Activated CD8-positive, alpha-beta T cell treated with anti-CD3 and anti-CD28 coated beads for 36 hours (primary cell): ENCODE measurements around the gene CSRP2. TPM values are rescaled to one million over a fixed set of nuclear protein-coding genes. Genes with fewer than 3 reads are reported as not detected.

ENCODE experiments used
- ATAC-seq: fragments of 200-7000 bp; cut with Tn5 transposase; one replicate; pipeline ENCODE4 v1.10.0; 2021; ENCODE audit warnings: mild to moderate bottlenecking, moderate library complexity
- CTCF ChIA-PET: fragments of 350-600 bp; sonication (Branson Sonifier 250); formaldehyde crosslinking; loops from one replicate; lab custom pipeline; 2021; ENCODE audit warnings: antibody characterized with exemption; lab: Charles Lee
- POLR2A ChIA-PET: fragments of 350-600 bp; sonication (Branson Sonifier 250); formaldehyde crosslinking; loops from one replicate; lab custom pipeline; 2021; ENCODE audit warnings: antibody characterized with exemption; lab: Charles Lee
- DNase-seq: peaks from one replicate; pipeline ENCODE4 v3.0.0-alpha.2; 2020
- H3K27ac Mint-ChIP-seq: one replicate; pipeline ENCODE4 v1.8.0; 2021; ENCODE audit warnings: mild to moderate bottlenecking, mixed read lengths
- H3K27me3 Mint-ChIP-seq: one replicate; pipeline ENCODE4 v1.8.0; 2021; ENCODE audit warnings: mixed read lengths
- H3K36me3 Mint-ChIP-seq: one replicate; pipeline ENCODE4 v1.8.0; 2021; ENCODE audit warnings: low read depth, mixed read lengths
- H3K4me1 Mint-ChIP-seq: one replicate; pipeline ENCODE4 v1.8.0; 2021; ENCODE audit warnings: low read depth, mixed read lengths
- H3K4me3 Mint-ChIP-seq: one replicate; pipeline ENCODE4 v1.8.0; 2021; ENCODE audit warnings: mild to moderate bottlenecking, moderate library complexity, mixed read lengths
- H3K9me3 Mint-ChIP-seq: one replicate; pipeline ENCODE4 v1.8.0; 2021; ENCODE audit warnings: mixed read lengths
- intact Hi-C: fragments of 100-400 bp; cut with micrococcal nuclease; formaldehyde crosslinking; loops from one replicate; pipeline ENCODE4 v1.10.0; 2022
- total RNA-seq, 2 experiments: library from RNA; stranded (reverse); gene quantifications; one replicate each; pipeline ENCODE4 v1.2.3, GENCODE V29; 2021
- TF ChIP-seq, protein P1 (sequence below): fragments of 200-600 bp; IDR thresholded peaks from one replicate; pipeline ENCODE4 v1.8.0; 2022; ENCODE audit warnings: antibody characterized with exemption, mild to moderate bottlenecking

CSRP2 gene
- 1 to 10 TPM; 1.2 to 1.8 TPM for total RNA-seq

DNA sequence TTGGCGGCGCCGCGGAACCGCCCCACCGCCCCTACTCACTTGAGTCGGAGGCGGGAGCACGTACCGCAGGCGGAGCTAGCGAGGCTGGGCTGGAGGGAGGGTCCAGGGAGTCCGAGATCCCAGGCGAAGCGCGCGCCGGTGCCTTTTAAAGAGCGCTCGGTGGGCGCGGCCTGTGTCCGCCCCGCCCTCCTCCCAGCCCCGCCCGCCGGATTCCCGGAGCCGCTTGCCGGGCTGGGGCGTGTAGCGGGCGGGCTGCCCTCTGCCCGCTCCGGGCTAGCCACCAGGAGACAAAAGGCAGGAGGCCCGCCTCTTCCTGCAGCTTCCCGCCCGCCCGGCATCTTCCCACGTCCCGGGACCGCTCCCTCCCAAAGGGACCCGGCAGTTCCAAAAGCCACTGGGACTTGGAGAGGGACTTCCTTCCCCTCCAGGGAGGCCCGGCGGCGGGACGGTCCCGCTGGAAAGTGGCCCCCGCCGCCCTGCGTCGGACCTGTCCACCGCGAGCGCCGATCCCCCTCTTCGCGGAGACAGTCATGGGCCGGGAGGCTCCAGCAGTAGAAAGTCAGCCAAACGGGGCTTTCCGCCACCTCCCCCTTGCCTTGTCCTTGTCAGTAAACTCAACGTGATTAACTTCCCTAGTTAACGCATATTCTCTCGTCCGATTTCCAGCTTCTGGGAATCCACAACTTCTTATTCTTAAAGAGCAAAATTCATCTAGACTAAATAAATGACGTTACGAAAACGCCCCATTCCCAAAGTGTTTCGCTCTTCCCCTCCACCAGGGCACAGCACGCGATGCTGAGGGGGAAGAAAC, at the start of gene CSRP2:
Gene CSRP2 (minus strand): TSS at position 121 of the 811 bp plus-strand sequence. CDS start 12,759 bp downstream, outside the sequence.
- intact Hi-C loops = no loop called here
- peak within 1 kb of the TSS; percentile 79 for H3K4me3 Mint-ChIP-seq
- H3K4me1 Mint-ChIP-seq = peaks cover 10% of the 10 kb centered on the region
- CTCF ChIA-PET = interaction anchor here (2.2 kb wide), 1 partner anchor 132 kb away, joined by 5 read pairs; no protein-coding TSS in a partner anchor
- DNase-seq (peak; percentile 80), ATAC-seq (peak; percentile 94)
- TF ChIP-seq, protein P1, sequence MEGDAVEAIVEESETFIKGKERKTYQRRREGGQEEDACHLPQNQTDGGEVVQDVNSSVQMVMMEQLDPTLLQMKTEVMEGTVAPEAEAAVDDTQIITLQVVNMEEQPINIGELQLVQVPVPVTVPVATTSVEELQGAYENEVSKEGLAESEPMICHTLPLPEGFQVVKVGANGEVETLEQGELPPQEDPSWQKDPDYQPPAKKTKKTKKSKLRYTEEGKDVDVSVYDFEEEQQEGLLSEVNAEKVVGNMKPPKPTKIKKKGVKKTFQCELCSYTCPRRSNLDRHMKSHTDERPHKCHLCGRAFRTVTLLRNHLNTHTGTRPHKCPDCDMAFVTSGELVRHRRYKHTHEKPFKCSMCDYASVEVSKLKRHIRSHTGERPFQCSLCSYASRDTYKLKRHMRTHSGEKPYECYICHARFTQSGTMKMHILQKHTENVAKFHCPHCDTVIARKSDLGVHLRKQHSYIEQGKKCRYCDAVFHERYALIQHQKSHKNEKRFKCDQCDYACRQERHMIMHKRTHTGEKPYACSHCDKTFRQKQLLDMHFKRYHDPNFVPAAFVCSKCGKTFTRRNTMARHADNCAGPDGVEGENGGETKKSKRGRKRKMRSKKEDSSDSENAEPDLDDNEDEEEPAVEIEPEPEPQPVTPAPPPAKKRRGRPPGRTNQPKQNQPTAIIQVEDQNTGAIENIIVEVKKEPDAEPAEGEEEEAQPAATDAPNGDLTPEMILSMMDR = no peak
- peaks cover 60% of the 10 kb centered on the region for H3K27me3 Mint-ChIP-seq
- no peaks in the 10 kb centered on the region for H3K9me3 Mint-ChIP-seq
- no peaks in the 10 kb centered on the region for H3K36me3 Mint-ChIP-seq
- POLR2A ChIA-PET = interaction anchor here (0.6 to 1.8 kb wide), 2 partner anchors 12 to 80 kb away, joined by 3 to 7 read pairs; no protein-coding TSS in a partner anchor
- H3K27ac Mint-ChIP-seq = no peak within 1 kb of the TSS

DNA sequence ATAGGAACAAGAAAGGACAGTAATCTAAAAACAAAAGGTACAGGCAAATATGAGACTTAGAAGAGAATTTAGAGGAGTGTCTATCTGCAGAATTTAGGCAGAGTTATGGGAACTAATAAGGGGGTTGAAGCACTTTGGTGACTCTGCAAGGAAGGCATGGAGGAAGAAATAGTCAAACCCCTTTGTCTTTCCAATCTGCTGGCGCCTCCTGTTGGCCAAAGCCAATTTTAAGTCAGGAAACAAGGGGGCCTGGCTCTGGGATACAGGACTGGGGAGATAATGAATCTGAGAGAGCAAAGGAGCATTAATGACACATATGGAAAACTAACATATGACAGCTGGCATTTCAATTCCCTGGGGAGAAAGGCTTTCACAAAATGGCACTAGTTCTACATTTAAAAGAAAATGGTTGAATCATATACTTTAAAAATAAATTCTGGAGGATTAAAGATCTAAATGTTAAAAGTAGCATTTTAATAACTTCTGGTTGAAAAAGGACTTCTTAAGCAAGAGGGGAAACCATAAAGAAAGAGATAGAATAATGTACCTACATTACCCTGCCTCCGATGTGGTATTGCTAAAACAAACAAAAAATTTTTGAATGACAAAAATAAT, 48.5 kb upstream of the CSRP2 start:
- POLR2A ChIA-PET = no interaction called here
- H3K27ac Mint-ChIP-seq = no peak overlapping the region
- ATAC-seq (no peak), DNase-seq (peak; percentile 71)
- peaks cover 3% of the 10 kb centered on the region for H3K27me3 Mint-ChIP-seq
- no peak overlapping the region for H3K4me3 Mint-ChIP-seq
- H3K36me3 Mint-ChIP-seq = no peaks in the 10 kb centered on the region
- CTCF ChIA-PET = interaction anchor here (0.6 to 1.9 kb wide), 5 partner anchors 12 to 305 kb away, joined by 3 to 9 read pairs (median 4); no protein-coding TSS in a partner anchor
- H3K9me3 Mint-ChIP-seq = no peaks in the 10 kb centered on the region
- TF ChIP-seq, protein P1 = peak; percentile 76
- no peaks in the 10 kb centered on the region for H3K4me1 Mint-ChIP-seq
- intact Hi-C loops = loop anchor here (5.0 kb wide), 1 partner anchor 305 kb away; no protein-coding TSS in a partner anchor

DNA sequence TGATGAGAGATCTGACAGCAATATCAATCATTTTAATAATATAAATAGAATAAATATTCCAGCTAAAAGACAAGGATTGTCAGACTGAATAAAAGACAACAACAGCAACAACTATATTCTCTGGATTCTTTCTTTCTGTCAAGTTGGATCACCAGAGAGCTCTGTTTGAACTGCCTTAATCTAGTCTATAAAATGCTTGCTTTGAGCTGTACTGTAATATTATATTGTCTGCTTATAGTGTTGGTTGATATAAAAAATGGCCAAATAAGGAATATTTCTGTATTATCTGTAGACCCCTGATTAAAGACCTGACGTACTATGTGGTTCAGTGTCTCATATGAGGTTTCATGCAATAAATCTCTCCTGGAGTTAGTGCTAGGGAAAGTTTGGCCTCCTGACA, 46.3 kb upstream of the CSRP2 start:
- TF ChIP-seq, protein P1 = no peak
- CTCF ChIA-PET = interaction anchor here (0.9 to 1.0 kb wide), 2 partner anchors 86 to 303 kb away, joined by 3 read pairs; no protein-coding TSS in a partner anchor
- H3K27ac Mint-ChIP-seq = no peak overlapping the region

DNA sequence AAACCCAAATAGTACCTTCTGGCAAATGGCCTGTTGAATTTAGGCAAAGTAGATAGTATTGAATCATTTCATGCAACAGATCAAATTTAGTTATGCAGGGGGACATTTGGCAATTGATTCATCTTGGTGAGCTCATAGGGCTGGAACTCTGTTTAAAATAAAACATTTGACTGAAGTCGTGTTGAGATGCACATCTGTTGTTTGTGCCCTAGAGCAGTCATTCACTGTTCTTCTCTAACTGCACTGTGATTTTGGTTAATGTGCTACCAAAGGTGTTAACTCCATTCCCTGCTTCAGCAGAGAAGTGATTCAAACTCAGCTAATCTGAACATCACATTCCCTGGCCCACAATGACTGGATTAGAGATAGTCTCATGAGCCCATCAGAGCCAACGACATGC, 44.0 kb upstream of the CSRP2 start:
- H3K27ac Mint-ChIP-seq = no peak overlapping the region
- ATAC-seq = no peak
- POLR2A ChIA-PET = no interaction called here

More for the DNA sequence above, 46.3 kb upstream of the CSRP2 start:
- POLR2A ChIA-PET = no interaction called here
- H3K36me3 Mint-ChIP-seq = no peaks in the 10 kb centered on the region
- DNase-seq (no peak), ATAC-seq (no peak)
- H3K27me3 Mint-ChIP-seq = peaks cover 1% of the 10 kb centered on the region
- no peaks in the 10 kb centered on the region for H3K9me3 Mint-ChIP-seq
- H3K4me3 Mint-ChIP-seq = no peak overlapping the region
- intact Hi-C loops = loop anchor here (5.0 kb wide), 1 partner anchor 303 kb away; no protein-coding TSS in a partner anchor
- peaks cover 3% of the 10 kb centered on the region for H3K4me1 Mint-ChIP-seq

More for the DNA sequence above, 44.0 kb upstream of the CSRP2 start:
- CTCF ChIA-PET = interaction anchor here (1.4 kb wide), 1 partner anchor 88 kb away, joined by 5 read pairs; no protein-coding TSS in a partner anchor
- Mint-ChIP-seq H3K4me1 (peaks cover 3% of the 10 kb centered on the region), H3K4me3 (no peak overlapping the region), H3K36me3 (no peaks in the 10 kb centered on the region), H3K27me3 (peaks cover 1% of the 10 kb centered on the region), H3K9me3 (no peaks in the 10 kb centered on the region)
- intact Hi-C loops = no loop called here
- no peak for DNase-seq
- TF ChIP-seq, protein P1 = no peak
